Uterus (tissue), 2 donors: ENCODE results near the gene KANSL1.

Experiments used
- POLR2A ChIP-seq, 2 donors: fragments of 450-650 bp; IDR thresholded peaks; one replicate each; pipeline ENCODE4 v1.6.1; 2016; ENCODE audit warnings: antibody characterized with exemption in 2 of 2, mild to moderate bottlenecking in 1 of 2, moderate library complexity in 1 of 2
- TF ChIP-seq, protein P1 (sequence below), 4 experiments: fragments of 200-600 bp in 2 of 4; fragments of 450-650 bp in 2 of 4; sonication (generic) in 2 of 4; IDR thresholded peaks; one replicate each; pipeline ENCODE4 v1.5.1; 2016 to 2019; ENCODE audit warnings: antibody characterized with exemption in 4 of 4, mild to moderate bottlenecking in 2 of 4, moderate library complexity in 1 of 4

DNA sequence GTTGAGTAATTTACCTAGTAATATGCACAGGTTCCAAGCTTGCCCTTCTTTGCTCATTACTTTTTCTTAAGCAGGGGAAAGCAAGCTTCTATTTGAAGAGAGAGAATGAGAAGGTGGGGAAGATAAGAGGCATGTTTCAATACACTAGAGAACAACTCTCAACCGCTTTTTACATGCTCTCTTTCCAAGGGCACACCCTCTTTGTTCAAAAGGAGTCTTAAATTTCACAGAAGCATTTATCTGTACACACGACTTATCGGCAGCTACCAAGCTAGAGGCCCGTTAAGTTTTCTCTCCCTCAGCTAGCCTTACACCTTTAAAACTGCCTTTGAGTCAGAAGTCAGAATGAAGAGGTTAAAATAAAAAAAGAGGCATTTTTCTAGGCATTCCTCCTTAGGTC, 114.6 kb downstream of the KANSL1 start:
- TF ChIP-seq, protein P1, sequence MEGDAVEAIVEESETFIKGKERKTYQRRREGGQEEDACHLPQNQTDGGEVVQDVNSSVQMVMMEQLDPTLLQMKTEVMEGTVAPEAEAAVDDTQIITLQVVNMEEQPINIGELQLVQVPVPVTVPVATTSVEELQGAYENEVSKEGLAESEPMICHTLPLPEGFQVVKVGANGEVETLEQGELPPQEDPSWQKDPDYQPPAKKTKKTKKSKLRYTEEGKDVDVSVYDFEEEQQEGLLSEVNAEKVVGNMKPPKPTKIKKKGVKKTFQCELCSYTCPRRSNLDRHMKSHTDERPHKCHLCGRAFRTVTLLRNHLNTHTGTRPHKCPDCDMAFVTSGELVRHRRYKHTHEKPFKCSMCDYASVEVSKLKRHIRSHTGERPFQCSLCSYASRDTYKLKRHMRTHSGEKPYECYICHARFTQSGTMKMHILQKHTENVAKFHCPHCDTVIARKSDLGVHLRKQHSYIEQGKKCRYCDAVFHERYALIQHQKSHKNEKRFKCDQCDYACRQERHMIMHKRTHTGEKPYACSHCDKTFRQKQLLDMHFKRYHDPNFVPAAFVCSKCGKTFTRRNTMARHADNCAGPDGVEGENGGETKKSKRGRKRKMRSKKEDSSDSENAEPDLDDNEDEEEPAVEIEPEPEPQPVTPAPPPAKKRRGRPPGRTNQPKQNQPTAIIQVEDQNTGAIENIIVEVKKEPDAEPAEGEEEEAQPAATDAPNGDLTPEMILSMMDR (IDR thresholded peaks at IDR 0.05): no peak
- TF ChIP-seq POLR2A (IDR thresholded peaks at IDR 0.05): no peak
